Measurements from ENCODE around the gene COG2.
"Not testable (repeated sequence)": the region's sequence is repeated elsewhere in the genome, so short reads cannot be mapped to it uniquely, and the experiment has no call there.

The COG2 gene

GRCh38 chr1:230721849-230722522 is 79.7 kb downstream of the COG2 start:
- DNase-seq: not testable (repeated sequence)

- no peak for DNase-seq
These were observed 83.2 kb downstream of the COG2 start for GRCh38 chr1:230725256-230726012.

- DNase-seq: no peak
These were observed 86.6 kb downstream of the COG2 start for GRCh38 chr1:230728710-230729392.

GRCh38 chr1:230730977-230731376 is 88.7 kb downstream of the COG2 start:
- no peak for DNase-seq

GRCh38 chr1:230735447-230735846 is 93.2 kb downstream of the COG2 start:
- no peak for DNase-seq

GRCh38 chr1:230737622-230738262 is 95.5 kb downstream of the COG2 start:
- no peak for DNase-seq

GRCh38 chr1:230739564-230740290 is 97.4 kb downstream of the COG2 start:
- DNase-seq: no peak
